Activated CD4-positive, alpha-beta T cell treated with anti-CD3 and anti-CD28 coated beads, Interleukin-2, amount 50 U/mL, for 24 hours (primary cell): ENCODE measurements around the gene CLCA4.
"Not testable (repeated sequence)": the region's sequence is repeated elsewhere in the genome, so short reads cannot be mapped to it uniquely, and the experiment has no call there.

ENCODE experiments used
- DNase-seq, 2 donors: peaks; one replicate each; pipeline ENCODE4 v3.0.0-alpha.2; 2020; ENCODE audit warnings: low read depth in 1 of 2, low spot score in 1 of 2

Gene CLCA4

DNA sequence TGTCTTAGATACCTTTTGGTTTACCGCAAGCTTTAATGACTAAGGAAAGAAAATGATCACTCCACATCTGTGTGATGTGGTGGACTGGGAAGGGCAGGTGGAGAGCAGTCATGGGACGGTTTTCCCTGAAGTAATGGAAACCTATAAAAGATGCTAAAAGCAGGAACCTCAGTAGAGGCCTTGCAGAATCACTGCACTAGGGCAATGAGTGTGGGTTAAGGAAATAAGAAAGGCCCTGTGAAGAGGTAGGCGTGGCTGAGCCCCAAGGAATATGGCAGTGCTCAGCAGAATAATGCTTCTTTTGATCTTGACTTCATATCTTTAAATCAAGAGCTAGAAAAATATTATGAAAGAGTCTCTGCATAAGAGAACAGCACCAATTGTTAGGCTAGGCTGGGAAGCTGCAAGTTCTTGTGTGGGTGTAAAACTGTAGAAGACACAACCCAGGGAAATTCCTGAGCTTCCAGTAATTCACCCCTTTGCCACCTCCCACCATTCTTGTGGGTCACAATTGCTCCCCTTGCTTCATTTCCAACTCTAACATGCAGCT lies 49.9 kb downstream of the CLCA4 start:
- DNase-seq = no peak

DNA sequence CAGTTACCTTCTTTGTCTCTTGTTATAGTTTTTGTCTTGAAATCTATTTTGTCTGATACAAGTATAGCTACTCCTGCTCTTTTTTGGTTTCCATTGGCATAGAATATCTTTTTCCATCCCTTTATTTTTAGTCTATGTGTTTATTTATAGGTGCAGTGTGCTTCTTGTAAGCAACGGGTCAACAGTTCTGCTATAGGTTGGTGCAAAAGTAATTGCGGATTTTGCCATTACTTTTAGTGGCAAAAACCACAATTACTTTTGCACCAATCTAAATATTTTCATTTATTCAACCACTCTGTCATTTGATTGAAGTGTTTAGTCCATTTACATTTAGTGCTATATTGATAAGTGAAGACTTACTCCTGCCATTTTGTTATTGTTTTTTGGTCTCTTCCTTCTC lies 59.2 kb downstream of the CLCA4 start:
- DNase-seq = not testable (repeated sequence)

GRCh38 chr1:86616433-86616832 lies 69.6 kb downstream of the CLCA4 start:
- DNase-seq = no peak

DNA sequence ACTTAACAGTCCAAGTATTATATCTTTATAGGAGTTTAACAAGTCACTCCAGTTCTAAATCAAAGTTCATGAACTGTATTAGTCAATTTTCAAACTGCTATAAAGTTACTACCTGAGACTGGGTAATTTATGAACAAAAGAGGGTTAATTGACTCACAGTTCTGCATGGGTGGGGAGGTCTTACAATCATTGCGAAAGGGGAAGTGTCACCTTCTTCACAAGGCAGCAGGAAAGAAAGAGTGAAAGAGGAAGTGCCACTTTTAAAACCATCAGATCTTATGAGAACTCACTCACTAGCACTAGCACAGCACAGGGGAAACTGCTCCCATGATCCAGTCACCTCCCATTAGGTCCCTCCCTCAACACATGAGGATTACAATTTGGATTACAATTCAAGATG lies 70.0 kb downstream of the CLCA4 start:
- no peak for DNase-seq

GRCh38 chr1:86618358-86618757 lies 71.5 kb downstream of the CLCA4 start:
- no peak for DNase-seq

- no peak for DNase-seq
Measured at GRCh38 chr1:86619313-86619712, 72.4 kb downstream of the CLCA4 start.

DNA sequence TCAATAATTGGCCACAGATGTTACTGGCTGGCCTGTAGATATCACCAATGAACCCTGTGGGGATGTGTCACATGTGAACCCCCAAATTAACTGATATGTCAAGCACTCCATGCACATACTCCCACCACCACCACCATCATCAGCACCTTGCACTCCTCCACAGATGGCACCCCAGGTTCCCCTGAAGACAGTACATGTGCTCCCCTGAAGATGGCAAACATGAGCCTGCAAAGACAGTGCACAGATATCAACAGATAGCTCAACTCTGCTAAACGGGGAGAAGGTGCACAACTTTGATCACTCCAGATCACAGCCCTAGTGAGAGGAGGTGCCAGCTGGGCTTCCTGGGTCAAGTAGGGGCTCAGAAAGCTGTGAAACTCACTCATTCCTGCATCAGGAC lies 74.4 kb downstream of the CLCA4 start:
- no peak for DNase-seq
